Osteoblast (primary cell): ENCODE data around the gene ZGRF1. TPM values are rescaled to one million over a fixed set of nuclear protein-coding genes. Genes with fewer than 3 reads are reported as not detected.
"Not testable (repeated sequence)": the region's sequence is repeated elsewhere in the genome, so short reads cannot be mapped to it uniquely, and the experiment has no call there.

Experiments used
- DNase-seq: peaks from one replicate; pipeline ENCODE4 v3.0.0; 2011; ENCODE audit warnings: low spot score, mixed read lengths; ENCODE audit not compliant: insufficient read length; ENCODE audit errors: missing footprints
- H2AFZ ChIP-seq: 2 replicates; pipeline ENCODE4 v1.6.0; 2011; ENCODE audit warnings: mild to moderate bottlenecking, low read length
- H3K27ac ChIP-seq: 2 replicates; pipeline ENCODE4 v1.5.1; 2011; ENCODE audit warnings: mild to moderate bottlenecking, low read depth, low read length, moderate library complexity
- H3K27me3 ChIP-seq: 2 replicates; pipeline ENCODE4 v1.6.0; 2012; ENCODE audit warnings: mild to moderate bottlenecking, control low read depth, inconsistent platforms, low read length, moderate library complexity; ENCODE audit not compliant: insufficient read depth
- H3K36me3 ChIP-seq: 2 replicates; pipeline ENCODE4 v1.5.1; 2011; ENCODE audit warnings: mild to moderate bottlenecking, low read length, control low read depth, moderate library complexity; ENCODE audit not compliant: insufficient read depth
- H3K4me1 ChIP-seq: 2 replicates; pipeline ENCODE4 v1.5.1; 2011; ENCODE audit warnings: mild to moderate bottlenecking, low read length, control low read depth, moderate library complexity; ENCODE audit not compliant: insufficient read depth
- H3K4me2 ChIP-seq: 2 replicates; pipeline ENCODE4 v1.6.0; 2011; ENCODE audit warnings: mild to moderate bottlenecking, low read length; ENCODE audit not compliant: insufficient read depth
- H3K4me3 ChIP-seq: fragments of 200-600 bp; sonication (generic); 3 replicates; pipeline ENCODE4 v1.5.1; 2012; ENCODE audit warnings: mild to moderate bottlenecking, low read length, inconsistent platforms; ENCODE audit not compliant: insufficient read depth
- H3K79me2 ChIP-seq: 2 replicates; pipeline ENCODE4 v1.6.0; 2012; ENCODE audit warnings: mild to moderate bottlenecking, low read length, control low read depth, inconsistent platforms; ENCODE audit not compliant: insufficient read depth
- H3K9me3 ChIP-seq: 2 replicates; pipeline ENCODE4 v1.5.1; 2011; ENCODE audit warnings: low read depth, low read length, control low read depth
- H4K20me1 ChIP-seq: 2 replicates; pipeline ENCODE4 v1.6.0; 2012; ENCODE audit warnings: mild to moderate bottlenecking, low read length, control low read depth; ENCODE audit not compliant: insufficient read depth
- total RNA-seq: library from RNA; depleted of rRNA; stranded (reverse); fragments of >200 nt; gene quantifications from 2 replicates; pipeline ENCODE4 v1.2.3, GENCODE V29; 2012
- TF ChIP-seq, protein P1 (sequence below): IDR thresholded peaks from 2 replicates; pipeline ENCODE4 v1.5.1; 2011; ENCODE audit warnings: mild to moderate bottlenecking, low read depth, low read length, moderate library complexity; ENCODE audit errors: extremely low read depth

The ZGRF1 gene
- total RNA-seq, 1 donor = 5.8 TPM

DNA sequence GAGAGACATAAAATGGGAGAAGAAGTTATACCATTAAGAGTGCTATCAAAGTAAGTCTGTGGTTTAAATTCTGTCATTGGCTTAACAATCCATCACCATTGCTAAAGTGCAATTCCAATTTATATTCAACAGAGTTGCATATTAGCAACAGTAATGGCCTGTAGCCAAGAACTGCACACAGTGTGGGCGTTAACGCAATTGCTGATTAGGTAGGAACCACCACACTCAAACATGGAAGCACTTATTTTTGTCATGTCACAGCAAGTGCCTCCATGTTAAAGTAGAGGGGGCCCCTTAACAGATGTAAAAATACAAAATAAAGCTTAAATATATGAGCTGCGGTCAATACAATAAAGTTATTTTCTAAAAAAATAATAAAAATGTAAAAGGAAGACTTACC, 11.1 kb upstream of the ZGRF1 start:
- H4K20me1 ChIP-seq = no peaks in the 10 kb centered on the region
- H3K9me3 ChIP-seq = no peaks in the 10 kb centered on the region
- H3K27me3 ChIP-seq = no peaks in the 10 kb centered on the region
- H3K4me2 ChIP-seq = no peak overlapping the region
- H2AFZ ChIP-seq = no peak overlapping the region
- no peak overlapping the region for H3K4me3 ChIP-seq
- H3K27ac ChIP-seq = no peak overlapping the region
- no peak for DNase-seq
- peaks cover 51% of the 10 kb centered on the region for H3K36me3 ChIP-seq
- H3K79me2 ChIP-seq = peaks cover 5% of the 10 kb centered on the region
- TF ChIP-seq, protein P1, sequence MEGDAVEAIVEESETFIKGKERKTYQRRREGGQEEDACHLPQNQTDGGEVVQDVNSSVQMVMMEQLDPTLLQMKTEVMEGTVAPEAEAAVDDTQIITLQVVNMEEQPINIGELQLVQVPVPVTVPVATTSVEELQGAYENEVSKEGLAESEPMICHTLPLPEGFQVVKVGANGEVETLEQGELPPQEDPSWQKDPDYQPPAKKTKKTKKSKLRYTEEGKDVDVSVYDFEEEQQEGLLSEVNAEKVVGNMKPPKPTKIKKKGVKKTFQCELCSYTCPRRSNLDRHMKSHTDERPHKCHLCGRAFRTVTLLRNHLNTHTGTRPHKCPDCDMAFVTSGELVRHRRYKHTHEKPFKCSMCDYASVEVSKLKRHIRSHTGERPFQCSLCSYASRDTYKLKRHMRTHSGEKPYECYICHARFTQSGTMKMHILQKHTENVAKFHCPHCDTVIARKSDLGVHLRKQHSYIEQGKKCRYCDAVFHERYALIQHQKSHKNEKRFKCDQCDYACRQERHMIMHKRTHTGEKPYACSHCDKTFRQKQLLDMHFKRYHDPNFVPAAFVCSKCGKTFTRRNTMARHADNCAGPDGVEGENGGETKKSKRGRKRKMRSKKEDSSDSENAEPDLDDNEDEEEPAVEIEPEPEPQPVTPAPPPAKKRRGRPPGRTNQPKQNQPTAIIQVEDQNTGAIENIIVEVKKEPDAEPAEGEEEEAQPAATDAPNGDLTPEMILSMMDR = no peak
- peaks cover 6% of the 10 kb centered on the region for H3K4me1 ChIP-seq

DNA sequence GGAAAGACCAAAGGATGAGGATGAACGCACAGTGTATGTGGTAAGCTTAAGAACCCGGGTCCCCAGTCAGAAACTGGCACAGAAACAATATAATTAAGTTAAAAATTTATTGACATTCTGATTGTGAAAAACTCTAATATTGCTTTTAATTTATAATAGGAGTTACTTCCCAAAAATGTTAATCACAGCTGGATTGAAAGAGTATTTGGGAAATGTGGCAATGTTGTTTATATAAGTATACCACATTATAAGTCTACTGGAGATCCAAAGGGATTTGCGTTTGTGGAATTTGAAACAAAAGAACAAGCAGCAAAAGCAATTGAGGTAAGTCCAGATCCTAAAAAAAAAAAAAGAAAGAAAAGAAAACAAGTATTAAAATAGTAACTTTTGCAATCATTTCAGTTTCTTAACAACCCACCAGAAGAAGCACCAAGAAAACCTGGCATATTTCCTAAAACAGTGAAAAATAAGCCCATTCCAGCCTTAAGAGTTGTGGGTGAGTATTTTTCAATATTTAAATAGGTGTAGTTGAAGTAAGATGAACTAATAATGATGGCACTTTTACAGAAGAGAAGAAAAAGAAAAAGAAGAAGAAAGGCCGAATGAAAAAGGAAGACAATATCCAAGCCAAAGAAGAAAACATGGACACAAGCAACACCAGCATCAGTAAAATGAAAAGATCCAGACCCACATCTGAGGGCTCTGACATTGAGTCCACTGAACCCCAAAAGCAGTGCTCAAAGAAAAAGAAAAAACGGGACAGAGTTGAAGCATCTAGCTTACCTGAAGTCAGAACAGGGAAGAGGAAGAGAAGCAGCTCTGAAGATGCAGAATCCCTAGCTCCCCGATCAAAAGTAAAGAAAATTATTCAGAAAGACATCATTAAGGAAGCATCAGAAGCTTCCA, 10.2 kb upstream of the ZGRF1 start:
- no peaks in the 10 kb centered on the region for H3K27me3 ChIP-seq
- H4K20me1 ChIP-seq = peaks cover 2% of the 10 kb centered on the region
- no peak overlapping the region for H3K4me2 ChIP-seq
- H3K36me3 ChIP-seq = peaks cover 48% of the 10 kb centered on the region
- H3K4me3 ChIP-seq = no peak overlapping the region
- H3K9me3 ChIP-seq = no peaks in the 10 kb centered on the region
- no peak overlapping the region for H2AFZ ChIP-seq
- DNase-seq = no peak
- peaks cover 6% of the 10 kb centered on the region for H3K4me1 ChIP-seq
- peaks cover 14% of the 10 kb centered on the region for H3K79me2 ChIP-seq
- TF ChIP-seq, protein P1 = no peak
- H3K27ac ChIP-seq = no peak overlapping the region

DNA sequence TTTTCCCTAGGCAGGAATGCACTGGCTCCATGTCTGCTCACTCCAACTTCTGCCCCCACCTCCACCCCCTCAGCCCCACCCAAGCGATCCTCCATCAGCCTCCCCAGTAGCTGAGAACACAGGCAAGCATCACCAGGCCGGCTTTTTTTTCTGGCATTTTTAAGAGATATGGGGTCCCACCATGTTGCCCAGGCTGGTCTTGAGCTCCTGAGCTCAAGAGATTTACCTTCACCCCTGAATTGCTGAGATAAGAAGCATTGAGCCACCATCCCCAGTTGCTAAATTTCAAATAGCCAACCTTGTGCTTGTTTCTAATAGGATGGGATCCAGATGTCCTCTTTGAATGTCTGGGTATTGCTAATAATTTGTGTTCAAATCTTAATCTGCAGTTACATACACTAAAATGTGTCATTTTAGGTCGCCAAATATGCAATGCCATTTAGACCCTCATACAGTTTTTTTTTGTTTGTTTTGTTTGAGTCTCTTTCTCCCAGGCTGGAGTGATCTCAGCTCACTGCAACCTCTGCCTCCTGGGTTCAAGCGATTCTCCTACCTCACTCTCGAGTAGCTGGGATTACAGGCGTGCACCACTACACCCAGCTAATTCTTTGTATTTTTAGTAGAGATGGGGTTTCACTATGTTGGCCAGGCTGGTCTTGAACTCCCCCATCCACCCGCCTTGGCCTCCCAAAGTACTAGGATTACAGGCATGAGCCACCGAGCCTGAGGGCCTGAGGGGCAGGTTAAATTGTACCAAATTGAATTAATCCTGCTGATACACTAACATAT, 9.0 kb upstream of the ZGRF1 start:
- Histone ChIP-seq H3K27me3 (no peaks in the 10 kb centered on the region), H3K9me3 (no peaks in the 10 kb centered on the region), H3K4me2 (no peak overlapping the region), H3K4me1 (peaks cover 6% of the 10 kb centered on the region), H2AFZ (no peak overlapping the region), H3K79me2 (peaks cover 25% of the 10 kb centered on the region), H3K36me3 (peaks cover 42% of the 10 kb centered on the region), H3K4me3 (no peak overlapping the region), H3K27ac (no peak overlapping the region), H4K20me1 (peaks cover 2% of the 10 kb centered on the region)
- peak; percentile 8 for DNase-seq
- TF ChIP-seq, protein P1 = no peak

DNA sequence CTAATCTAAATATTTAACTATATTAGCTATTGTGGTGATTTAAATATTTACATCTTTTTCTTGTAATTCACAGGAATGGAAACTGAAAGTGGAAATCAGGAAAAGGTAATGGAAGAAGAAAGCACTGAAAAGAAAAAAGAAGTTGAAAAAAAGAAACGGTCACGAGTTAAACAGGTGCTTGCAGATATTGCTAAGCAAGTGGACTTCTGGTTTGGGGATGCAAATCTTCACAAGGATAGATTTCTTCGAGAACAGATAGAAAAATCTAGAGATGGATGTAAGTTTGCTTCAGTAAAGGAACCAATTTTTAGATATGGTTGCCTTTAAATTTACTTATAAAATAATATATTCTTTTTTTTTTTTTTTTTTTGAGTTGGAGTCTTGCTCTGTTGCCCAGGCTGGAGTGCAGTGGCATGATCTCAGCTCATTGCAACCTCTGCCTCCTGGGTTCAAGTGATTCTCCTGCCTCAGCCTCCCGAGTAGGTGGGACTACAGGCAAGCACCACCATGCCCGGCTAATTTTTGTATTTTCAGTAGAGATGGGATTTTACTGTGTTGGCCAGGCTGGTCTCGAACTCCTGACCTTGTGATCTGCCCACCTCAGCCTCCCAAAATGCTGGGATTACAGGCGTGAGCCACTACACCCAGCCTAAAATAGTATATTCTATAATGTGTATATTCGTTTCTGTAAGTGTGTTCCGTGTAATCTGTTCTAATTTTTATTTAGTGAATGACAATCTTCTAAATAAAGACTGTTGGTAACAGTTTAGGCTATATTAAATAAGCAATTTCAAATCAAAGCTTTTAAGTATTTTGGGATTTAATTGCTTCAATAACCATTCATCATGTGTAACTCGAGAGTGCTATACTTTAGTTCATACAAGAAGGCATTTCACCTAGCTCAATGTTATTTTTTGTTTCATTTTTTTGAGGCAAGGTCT, 8.2 kb upstream of the ZGRF1 start:
- H3K9me3 ChIP-seq, H3K4me1 ChIP-seq, H3K27ac ChIP-seq, H3K27me3 ChIP-seq, H3K4me3 ChIP-seq, H2AFZ ChIP-seq, H3K4me2 ChIP-seq, H4K20me1 ChIP-seq, DNase-seq: not testable (repeated sequence)
- peaks cover 34% of the 10 kb centered on the region for H3K79me2 ChIP-seq
- H3K36me3 ChIP-seq = peaks cover 35% of the 10 kb centered on the region
